Thymus (tissue), 11 donors: ENCODE measurements around the gene TTLL5. TPM values are rescaled to one million over a fixed set of nuclear protein-coding genes. Genes with fewer than 3 reads are reported as not detected.

Experiments used
- DNase-seq, 9 donors: peaks; one replicate each; pipeline ENCODE4 v3.0.0-alpha.2; 2013; ENCODE audit warnings: low spot score in 9 of 9, low read depth in 6 of 9, missing footprints in 1 of 9
- H3K27ac ChIP-seq, 2 donors: one replicate each; pipeline ENCODE4 v1.5.1; 2013; ENCODE audit warnings: control low read depth in 1 of 2, low read depth in 1 of 2, low read length in 1 of 2, mild to moderate bottlenecking in 1 of 2, moderate library complexity in 1 of 2
- H3K27me3 ChIP-seq, 2 donors: one replicate each; pipeline ENCODE4 v1.5.1; 2013; ENCODE audit warnings: low read length in 1 of 2; ENCODE audit not compliant: control insufficient read depth in 2 of 2, insufficient read depth in 1 of 2
- H3K36me3 ChIP-seq, 2 donors: one replicate each; pipeline ENCODE4 v1.5.1; 2013; ENCODE audit warnings: low read length in 1 of 2, mild to moderate bottlenecking in 1 of 2, moderate library complexity in 1 of 2; ENCODE audit not compliant: control insufficient read depth in 2 of 2, insufficient read depth in 2 of 2
- H3K4me1 ChIP-seq, 2 donors: one replicate each; pipeline ENCODE4 v1.5.1; 2013; ENCODE audit warnings: low read length in 2 of 2; ENCODE audit not compliant: control insufficient read depth in 2 of 2, insufficient read depth in 2 of 2
- H3K4me3 ChIP-seq, 2 donors: one replicate each; pipeline ENCODE4 v1.5.1; 2013; ENCODE audit warnings: low read length in 2 of 2, control low read depth in 1 of 2, mild to moderate bottlenecking in 1 of 2
- H3K9me3 ChIP-seq, 2 donors: one replicate each; pipeline ENCODE4 v1.5.1; 2013; ENCODE audit warnings: low read length in 1 of 2, mild to moderate bottlenecking in 1 of 2; ENCODE audit not compliant: control insufficient read depth in 2 of 2, insufficient read depth in 1 of 2
- WGBS: extraction: QIAGEN DNeasy Blood & Tissue Kit; methylation state at CpG from one replicate; pipeline ENCODE4 v1.1.7; 2013; 5-methylcytosine and 5-hydroxymethylcytosine counted together
- polyA plus RNA-seq: library from polyadenylated mRNA; stranded (reverse); fragments of 200-250 nt; gene quantifications from one replicate; pipeline ENCODE4 v1.2.3, GENCODE V29; 2013
- total RNA-seq: library from RNA; stranded (reverse); fragments of 120-200 nt; gene quantifications from one replicate; pipeline ENCODE4 v1.2.4, GENCODE V29; 2013
- donor health status: healthy.

TTLL5 gene
- total and polyA plus RNA-seq, 2 donors, result 11.5 to 15.2 TPM

DNA sequence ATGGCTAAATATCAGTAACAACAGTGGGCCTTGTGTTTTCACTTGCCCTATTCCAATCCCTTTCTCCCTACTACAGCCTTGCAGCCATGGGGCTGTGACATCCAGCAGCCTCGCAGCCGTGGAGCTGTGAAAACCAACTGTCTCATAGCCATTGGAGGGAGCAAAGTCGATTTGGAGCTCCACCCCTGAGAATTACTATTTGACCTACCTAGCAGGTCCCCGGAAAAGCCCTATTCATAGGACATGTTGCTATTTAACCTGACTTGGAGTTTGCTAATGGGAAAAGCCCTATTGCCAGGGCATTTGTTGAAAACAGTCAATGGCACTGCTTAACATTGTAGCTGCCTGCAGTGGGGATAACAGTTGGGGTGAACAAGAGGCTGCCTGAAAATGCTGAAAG lies 33.6 kb upstream of the TTLL5 start:
- no peak for DNase-seq
- H3K9me3 ChIP-seq, result no peaks in the 10 kb centered on the region
- peaks cover 0 to 3% of the 10 kb centered on the region in 2 donors for H3K27me3 ChIP-seq
- 95% methylated on average over 4 of the region's 4 CpGs for WGBS
- H3K4me1 ChIP-seq, result no peaks in the 10 kb centered on the region
- H3K27ac ChIP-seq, result no peak overlapping the region
- H3K4me3 ChIP-seq, result no peak overlapping the region
- H3K36me3 ChIP-seq, result no peaks in the 10 kb centered on the region

DNA sequence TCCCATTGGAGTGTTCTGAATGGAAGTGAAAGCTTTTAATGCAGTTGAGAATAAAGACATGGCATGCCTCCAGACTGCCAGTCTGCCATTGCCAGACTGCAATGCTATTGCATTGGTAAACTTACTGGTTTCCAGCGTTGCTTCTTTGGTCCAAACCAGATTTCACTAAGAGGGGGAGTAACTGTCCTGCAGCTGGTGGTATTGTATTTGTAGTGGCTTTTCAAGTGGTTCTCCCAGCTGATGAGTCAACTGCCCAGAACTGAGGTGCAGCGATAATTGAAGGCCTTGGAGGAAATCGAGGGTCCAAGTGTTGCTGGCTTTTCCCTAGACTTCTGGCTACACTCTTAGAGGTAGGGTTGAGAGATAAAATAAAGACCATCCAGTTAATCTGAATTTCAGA lies 32.2 kb upstream of the TTLL5 start:
- no peak overlapping the region for H3K4me3 ChIP-seq
- DNase-seq, result no peak
- no peaks in the 10 kb centered on the region for H3K9me3 ChIP-seq
- H3K4me1 ChIP-seq, result no peaks in the 10 kb centered on the region
- no peak overlapping the region for H3K27ac ChIP-seq
- WGBS, result 94% methylated on average over 3 of the region's 3 CpGs
- H3K36me3 ChIP-seq, result no peaks in the 10 kb centered on the region
- peaks cover 0 to 3% of the 10 kb centered on the region in 2 donors for H3K27me3 ChIP-seq

DNA sequence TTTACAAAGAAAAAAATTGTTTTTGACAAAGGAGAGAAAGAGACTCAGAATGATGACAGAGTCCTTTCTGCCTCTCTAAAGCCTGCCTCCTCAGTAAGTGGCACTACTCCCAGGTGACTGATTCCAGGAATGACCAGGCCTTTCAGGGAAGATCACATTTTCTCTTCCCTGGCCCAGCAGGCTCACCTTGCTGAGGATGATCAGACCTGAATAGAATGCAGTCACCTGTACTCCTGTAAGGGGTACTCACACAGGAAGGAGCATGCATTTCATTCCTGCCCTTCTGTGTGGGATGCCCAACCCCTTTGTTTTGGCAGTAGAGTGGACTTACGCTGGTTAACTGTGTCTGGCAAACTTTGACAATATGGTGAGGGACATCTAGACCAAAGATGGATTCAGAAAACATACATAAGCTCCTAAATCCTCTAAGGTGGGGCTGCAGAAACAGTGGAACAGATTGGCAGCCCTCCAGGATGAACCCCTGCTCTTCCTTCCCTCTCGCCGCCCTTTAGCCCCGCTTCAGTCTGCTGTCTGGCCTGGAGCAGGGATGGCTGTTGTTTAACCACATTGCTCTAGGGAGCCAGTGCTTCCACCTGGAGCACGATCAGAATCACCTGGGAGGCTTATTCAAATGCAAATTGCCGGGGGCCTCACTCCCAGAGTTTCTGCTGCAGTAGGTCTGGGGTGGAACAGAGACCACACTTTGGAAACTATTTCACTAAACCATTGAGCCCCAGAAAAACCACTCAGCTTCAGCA lies 30.2 kb upstream of the TTLL5 start:
- Histone ChIP-seq H3K27ac (no peak overlapping the region), H3K4me3 (no peak overlapping the region), H3K27me3 (peaks cover 0 to 3% of the 10 kb centered on the region in 2 donors), H3K4me1 (no peaks in the 10 kb centered on the region), H3K9me3 (no peaks in the 10 kb centered on the region), H3K36me3 (no peaks in the 10 kb centered on the region)
- 88% methylated on average over 6 of the region's 6 CpGs for WGBS
- no peak for DNase-seq

DNA sequence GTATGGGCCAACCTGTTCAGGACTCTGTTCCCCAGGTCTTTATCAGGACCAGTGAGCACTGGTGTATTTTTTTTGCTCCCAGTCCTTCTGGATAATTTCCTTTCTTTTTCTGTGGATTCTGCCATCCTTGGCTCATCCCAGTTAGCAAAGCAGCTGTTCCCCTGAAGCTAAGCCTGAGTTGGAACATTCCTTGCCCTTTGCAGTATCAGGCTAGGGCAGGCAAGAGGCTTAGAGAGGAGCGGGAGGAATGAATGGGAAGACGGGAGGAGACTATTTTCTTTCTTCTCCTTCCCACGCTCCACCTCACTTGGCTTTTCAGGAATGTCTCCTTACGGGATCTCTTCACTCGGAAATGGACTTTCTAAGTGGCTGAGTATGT lies 29.6 kb upstream of the TTLL5 start:
- WGBS, result 96% methylated on average over 5 of the region's 5 CpGs
- H3K27ac ChIP-seq, result no peak overlapping the region
- H3K4me1 ChIP-seq, result no peaks in the 10 kb centered on the region
- no peaks in the 10 kb centered on the region for H3K9me3 ChIP-seq
- DNase-seq, result no peak
- peaks cover 0 to 3% of the 10 kb centered on the region in 2 donors for H3K27me3 ChIP-seq
- H3K36me3 ChIP-seq, result no peaks in the 10 kb centered on the region
- no peak overlapping the region for H3K4me3 ChIP-seq

DNA sequence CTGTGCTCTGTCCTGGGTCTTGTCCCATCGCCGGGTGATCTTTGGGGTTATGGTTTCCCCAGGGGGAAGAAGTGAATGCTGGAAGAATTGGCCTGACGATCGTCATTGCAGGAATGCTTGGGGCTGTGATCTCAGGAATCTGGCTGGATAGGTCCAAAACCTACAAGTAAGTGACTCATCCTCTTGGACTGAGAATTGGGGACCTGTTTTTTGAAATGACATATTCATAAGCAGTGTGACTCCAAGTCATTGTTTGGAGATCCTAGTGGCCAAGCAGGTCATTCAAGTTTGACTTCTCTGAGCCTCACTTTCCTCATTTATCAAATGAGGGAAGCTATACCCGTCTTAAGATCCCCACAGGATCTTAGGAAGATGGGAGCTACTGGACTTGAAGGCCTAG lies 26.2 kb upstream of the TTLL5 start:
- Histone ChIP-seq H3K4me1 (no peaks in the 10 kb centered on the region), H3K4me3 (no peak overlapping the region), H3K9me3 (no peaks in the 10 kb centered on the region), H3K36me3 (no peaks in the 10 kb centered on the region), H3K27ac (no peak overlapping the region), H3K27me3 (peaks cover 0 to 3% of the 10 kb centered on the region in 2 donors)
- no peak for DNase-seq
- 96% methylated on average over 5 of the region's 5 CpGs for WGBS

DNA sequence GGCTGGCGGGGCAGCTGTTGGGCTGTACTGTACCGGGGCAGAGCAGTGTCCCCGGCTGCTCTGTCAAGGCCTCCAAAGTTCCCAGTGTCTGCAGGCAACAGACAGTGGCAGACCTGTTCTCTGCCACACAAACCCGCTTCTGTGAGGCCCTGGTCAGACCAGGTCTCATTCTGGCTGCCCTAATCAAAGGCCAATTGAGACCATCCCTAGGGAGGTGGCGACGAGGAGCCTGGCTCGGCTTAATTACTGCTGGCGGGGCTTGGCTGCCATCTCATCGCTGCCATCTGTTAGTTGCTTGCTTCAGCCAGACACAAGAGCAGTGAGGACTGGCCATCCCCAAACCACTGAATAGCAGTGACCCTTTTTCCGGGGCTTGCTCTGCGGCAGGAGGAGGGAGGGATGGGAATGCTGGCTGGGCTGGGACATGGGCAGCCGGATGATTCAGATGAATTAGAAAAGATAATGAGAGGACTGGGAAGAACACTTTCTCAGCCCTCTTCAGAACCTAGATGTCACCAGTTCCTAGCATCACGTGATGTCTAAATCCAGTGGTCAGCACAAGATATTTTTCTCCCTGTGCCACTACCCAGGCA lies 24.9 kb upstream of the TTLL5 start:
- Histone ChIP-seq H3K4me1 (no peaks in the 10 kb centered on the region), H3K9me3 (no peaks in the 10 kb centered on the region), H3K27ac (no peak overlapping the region), H3K36me3 (no peaks in the 10 kb centered on the region), H3K4me3 (no peak overlapping the region), H3K27me3 (peaks cover 0 to under 1% of the 10 kb centered on the region in 2 donors)
- WGBS, result 93% methylated on average over 13 of the region's 13 CpGs
- DNase-seq, result no peak

DNA sequence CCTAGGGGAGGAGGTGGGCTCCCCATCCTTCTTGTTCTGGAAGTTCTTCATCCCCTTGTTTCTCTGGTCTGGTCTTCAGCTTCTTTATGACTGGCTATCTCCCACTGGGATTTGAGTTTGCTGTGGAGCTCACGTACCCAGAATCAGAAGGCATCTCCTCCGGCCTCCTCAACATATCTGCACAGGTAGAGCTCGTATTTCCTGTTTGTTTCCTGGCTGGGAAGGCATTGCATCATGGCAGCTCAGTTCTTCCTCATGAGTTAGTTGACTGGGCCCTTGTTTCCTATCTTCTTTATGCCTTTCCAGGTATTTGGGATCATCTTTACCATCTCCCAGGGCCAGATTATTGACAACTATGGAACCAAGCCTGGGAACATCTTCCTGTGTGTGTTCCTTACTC lies 20.2 kb upstream of the TTLL5 start:
- Histone ChIP-seq H3K27me3 (no peaks in the 10 kb centered on the region), H3K4me1 (no peaks in the 10 kb centered on the region), H3K9me3 (no peaks in the 10 kb centered on the region), H3K4me3 (no peak overlapping the region), H3K27ac (no peak overlapping the region), H3K36me3 (no peaks in the 10 kb centered on the region)
- WGBS, result 96% methylated on average over 3 of the region's 3 CpGs
- DNase-seq, result no peak

DNA sequence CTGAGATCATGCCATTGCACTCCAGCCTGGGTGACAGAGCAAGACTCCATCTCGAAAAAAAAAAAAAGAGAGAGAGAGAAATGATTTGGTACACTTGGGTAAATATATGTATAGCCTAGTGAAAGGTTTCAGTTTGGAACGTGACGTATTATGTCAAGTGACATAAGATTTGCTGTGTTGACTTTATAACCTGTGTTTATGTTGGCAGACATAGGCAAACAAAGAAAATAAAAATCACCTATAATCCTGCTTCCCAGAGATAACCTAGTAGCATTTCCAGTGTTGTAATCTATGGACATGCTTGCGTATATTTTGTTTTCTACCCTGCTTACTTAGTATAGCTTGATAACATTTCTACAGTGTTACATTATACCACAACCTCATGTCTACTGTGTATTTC lies 17.1 kb upstream of the TTLL5 start:
- H3K9me3 ChIP-seq, result no peaks in the 10 kb centered on the region
- H3K27me3 ChIP-seq, result no peaks in the 10 kb centered on the region
- H3K4me3 ChIP-seq, result no peak overlapping the region
- peaks cover 4% of the 10 kb centered on the region in 2 donors for H3K36me3 ChIP-seq
- 69% methylated on average over 4 of the region's 4 CpGs for WGBS
- DNase-seq, result no peak
- H3K27ac ChIP-seq, result no peak overlapping the region
- H3K4me1 ChIP-seq, result no peaks in the 10 kb centered on the region

DNA sequence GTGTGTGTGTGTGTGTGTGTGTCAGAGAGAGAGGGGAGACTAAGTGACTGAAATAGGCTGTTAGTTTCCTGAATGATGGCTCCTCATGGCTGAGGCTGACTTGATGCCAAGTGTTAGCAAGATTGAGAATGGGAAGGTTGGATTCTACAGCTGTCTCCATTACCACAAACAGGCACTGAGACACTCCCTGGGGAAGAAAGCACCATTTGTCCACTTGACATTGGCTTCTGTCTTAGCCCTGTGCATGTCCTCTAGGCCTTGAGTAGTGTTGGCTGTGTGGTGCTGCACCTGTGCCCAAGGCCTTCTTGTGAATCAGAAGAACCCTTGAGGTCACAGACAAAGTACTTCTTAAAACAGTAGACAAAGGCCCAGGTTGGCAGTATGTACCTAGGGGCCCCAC lies 16.0 kb upstream of the TTLL5 start:
- no peak overlapping the region for H3K4me3 ChIP-seq
- no peaks in the 10 kb centered on the region for H3K4me1 ChIP-seq
- H3K27ac ChIP-seq, result no peak overlapping the region
- no peaks in the 10 kb centered on the region for H3K9me3 ChIP-seq
- H3K27me3 ChIP-seq, result no peaks in the 10 kb centered on the region
- peaks cover 7 to 11% of the 10 kb centered on the region in 2 donors for H3K36me3 ChIP-seq
- DNase-seq, result no peak
